PC-9 (cell line): Measurements from ENCODE around the gene KLHL36. TPM values are rescaled to one million over a fixed set of nuclear protein-coding genes. Genes with fewer than 3 reads are reported as not detected.
"Not testable (repeated sequence)": the region's sequence is repeated elsewhere in the genome, so short reads cannot be mapped to it uniquely, and the experiment has no call there.

Source experiments
- BruUV-seq: library from RNA; stranded (reverse); fragments of 400-500 nt; replicated peaks from 2 replicates; lab custom pipeline; 2021; lab: Mats Ljungman, UMichigan
- CTCF ChIA-PET: fragments of 300-600 bp; sonication (Branson Sonifier 250); formaldehyde crosslinking; loops from one replicate; lab custom pipeline; 2022; ENCODE audit warnings: antibody characterized with exemption; lab: Charles Lee
- POLR2A ChIA-PET: fragments of 300-600 bp; sonication (Branson Sonifier 250); formaldehyde crosslinking; loops from one replicate; lab custom pipeline; 2022; ENCODE audit warnings: antibody characterized with exemption; ENCODE audit not compliant: unreplicated experiment; lab: Charles Lee
- DNase-seq, 2 experiments: peaks; one replicate each; pipeline versions ENCODE4 v3.0.0 to v3.0.0-alpha.2; 2015 to 2022; ENCODE audit warnings: mixed read lengths in 1 of 2
- H2AFZ ChIP-seq: fragments of 200-600 bp; sonication (generic); 2 replicates; pipeline ENCODE4 v1.8.1; 2017; ENCODE audit warnings: antibody characterized with exemption
- H3F3A ChIP-seq: fragments of 200-600 bp; sonication (generic); 2 replicates; pipeline ENCODE4 v1.8.1; 2017; ENCODE audit warnings: antibody characterized with exemption, mild to moderate bottlenecking, low read depth; ENCODE audit not compliant: insufficient read depth
- H3K27ac ChIP-seq: fragments of 200-600 bp; sonication (generic); 2 replicates; pipeline ENCODE4 v1.6.1; 2016; ENCODE audit warnings: mixed run types
- H3K27me3 ChIP-seq: fragments of 200-600 bp; sonication (generic); 2 replicates; pipeline ENCODE4 v1.6.1; 2016; ENCODE audit warnings: low read depth, mixed run types; ENCODE audit not compliant: insufficient read depth
- H3K36me3 ChIP-seq: fragments of 200-600 bp; sonication (generic); 2 replicates; pipeline ENCODE4 v1.6.1; 2016; ENCODE audit warnings: low read depth, mixed run types
- H3K4me1 ChIP-seq: fragments of 200-600 bp; sonication (generic); replicated peaks from 2 replicates; pipeline ENCODE4 v1.6.1; 2016; ENCODE audit warnings: mixed run types; ENCODE audit not compliant: insufficient read depth
- H3K4me2 ChIP-seq: fragments of 200-600 bp; sonication (generic); 2 replicates; pipeline ENCODE4 v1.6.1; 2017; ENCODE audit warnings: mixed run types
- H3K4me3 ChIP-seq: fragments of 200-600 bp; sonication (generic); 2 replicates; pipeline ENCODE4 v1.6.1; 2016; ENCODE audit warnings: mixed run types
- H3K79me2 ChIP-seq: fragments of 200-600 bp; sonication (generic); 2 replicates; pipeline ENCODE4 v1.6.1; 2017; ENCODE audit warnings: low read depth, mixed run types
- H3K9me2 ChIP-seq: fragments of 200-600 bp; sonication (generic); 2 replicates; pipeline ENCODE4 v1.8.1; 2017; ENCODE audit warnings: mild to moderate bottlenecking; ENCODE audit not compliant: insufficient read depth
- H3K9me3 ChIP-seq: fragments of 200-600 bp; sonication (generic); 2 replicates; pipeline ENCODE4 v1.8.1; 2016; ENCODE audit warnings: low read depth; ENCODE audit not compliant: insufficient read depth
- H4K20me1 ChIP-seq: fragments of 200-600 bp; sonication (generic); 2 replicates; pipeline ENCODE4 v1.8.1; 2017; ENCODE audit not compliant: insufficient read depth
- EZH2 ChIP-seq: fragments of 200-600 bp; sonication (generic); IDR thresholded peaks from 2 replicates; pipeline ENCODE4 v1.8.0; 2017; ENCODE audit warnings: antibody characterized with exemption, low read depth
- intact Hi-C: fragments of 100-400 bp; cut with micrococcal nuclease; formaldehyde crosslinking; loops from one replicate; pipeline ENCODE4 v1.10.0; 2022; ENCODE audit not compliant: unreplicated experiment
- total RNA-seq: library from RNA; stranded (reverse); gene quantifications from 2 replicates; pipeline ENCODE4 v1.2.3, GENCODE V29; 2021
- TF ChIP-seq, protein P1 (sequence below): fragments of 200-600 bp; sonication (generic); conservative IDR thresholded peaks from 2 replicates; pipeline ENCODE4 v1.6.1; 2017; ENCODE audit warnings: mixed run types, antibody characterized with exemption, mild to moderate bottlenecking, moderate library complexity

The KLHL36 gene
- total RNA-seq, 1 experiment from 2014 or later: 73.8 TPM

DNA sequence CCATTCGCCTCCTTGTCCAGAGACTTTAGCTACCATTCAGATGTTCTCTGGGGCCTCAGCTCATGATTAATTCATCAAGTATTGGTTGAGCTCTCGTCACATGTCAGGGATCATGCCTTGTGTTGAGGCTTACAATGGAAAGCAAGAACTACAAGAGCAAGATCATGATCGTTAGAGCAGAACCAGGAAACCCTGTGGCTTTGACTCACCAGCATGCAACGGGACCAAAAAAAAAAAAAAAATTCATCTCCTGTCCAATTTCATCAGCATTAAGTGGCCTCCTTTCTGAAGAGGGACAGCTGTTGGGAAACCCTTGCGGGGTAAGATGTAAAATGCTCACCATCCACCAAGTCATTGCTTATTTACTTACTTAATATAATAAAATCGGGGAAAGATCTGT lies 39.4 kb downstream of the KLHL36 start:
- Histone ChIP-seq H3K27ac (no peak overlapping the region), H3K36me3 (no peaks in the 10 kb centered on the region), H3K27me3 (no peaks in the 10 kb centered on the region), H3K4me2 (no peak overlapping the region), H4K20me1 (no peaks in the 10 kb centered on the region; the same call in 1 of the 2 replicates), H3K79me2 (no peaks in the 10 kb centered on the region), H3K9me3 (no peaks in the 10 kb centered on the region), H2AFZ (no peak overlapping the region), H3K4me1 (no peaks in the 10 kb centered on the region), H3K9me2 (no peaks in the 10 kb centered on the region), H3K4me3 (no peak overlapping the region), H3F3A (no peaks in the 10 kb centered on the region)
- no peak for DNase-seq
- BruUV-seq: no TSS peak
- intact Hi-C loops: no loop called here
- ChIA-PET POLR2A (no interaction called here), CTCF (no interaction called here)
- TF ChIP-seq EZH2: no peak
- TF ChIP-seq, protein P1, sequence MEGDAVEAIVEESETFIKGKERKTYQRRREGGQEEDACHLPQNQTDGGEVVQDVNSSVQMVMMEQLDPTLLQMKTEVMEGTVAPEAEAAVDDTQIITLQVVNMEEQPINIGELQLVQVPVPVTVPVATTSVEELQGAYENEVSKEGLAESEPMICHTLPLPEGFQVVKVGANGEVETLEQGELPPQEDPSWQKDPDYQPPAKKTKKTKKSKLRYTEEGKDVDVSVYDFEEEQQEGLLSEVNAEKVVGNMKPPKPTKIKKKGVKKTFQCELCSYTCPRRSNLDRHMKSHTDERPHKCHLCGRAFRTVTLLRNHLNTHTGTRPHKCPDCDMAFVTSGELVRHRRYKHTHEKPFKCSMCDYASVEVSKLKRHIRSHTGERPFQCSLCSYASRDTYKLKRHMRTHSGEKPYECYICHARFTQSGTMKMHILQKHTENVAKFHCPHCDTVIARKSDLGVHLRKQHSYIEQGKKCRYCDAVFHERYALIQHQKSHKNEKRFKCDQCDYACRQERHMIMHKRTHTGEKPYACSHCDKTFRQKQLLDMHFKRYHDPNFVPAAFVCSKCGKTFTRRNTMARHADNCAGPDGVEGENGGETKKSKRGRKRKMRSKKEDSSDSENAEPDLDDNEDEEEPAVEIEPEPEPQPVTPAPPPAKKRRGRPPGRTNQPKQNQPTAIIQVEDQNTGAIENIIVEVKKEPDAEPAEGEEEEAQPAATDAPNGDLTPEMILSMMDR: no peak

DNA sequence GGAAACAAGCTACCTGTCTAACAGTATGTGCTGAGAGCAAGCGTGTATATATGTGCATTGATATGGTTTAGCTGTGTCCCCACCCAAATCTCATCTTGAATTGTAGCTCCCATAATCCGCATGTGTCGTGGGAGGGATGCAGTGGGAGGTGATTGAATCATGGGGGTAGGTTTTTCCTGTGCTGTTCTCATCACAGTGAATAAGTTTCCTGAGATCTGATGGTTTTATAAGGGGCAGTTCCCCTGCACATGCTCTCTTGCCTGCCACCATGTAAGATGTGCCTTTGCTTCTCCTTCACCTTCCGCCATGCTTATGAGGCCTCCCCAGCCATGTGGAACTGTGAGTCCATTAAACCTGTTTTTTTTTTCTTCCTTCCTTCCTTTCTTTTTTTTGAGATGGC lies 39.9 kb downstream of the KLHL36 start:
- H3K36me3 ChIP-seq, H3K4me2 ChIP-seq, H4K20me1 ChIP-seq, H3K9me2 ChIP-seq, H3K9me3 ChIP-seq, intact Hi-C loops, H2AFZ ChIP-seq, H3K27me3 ChIP-seq, H3K79me2 ChIP-seq, H3K4me3 ChIP-seq, H3K4me1 ChIP-seq, H3K27ac ChIP-seq, CTCF ChIA-PET, BruUV-seq, H3F3A ChIP-seq, DNase-seq, POLR2A ChIA-PET: not testable (repeated sequence)

DNA sequence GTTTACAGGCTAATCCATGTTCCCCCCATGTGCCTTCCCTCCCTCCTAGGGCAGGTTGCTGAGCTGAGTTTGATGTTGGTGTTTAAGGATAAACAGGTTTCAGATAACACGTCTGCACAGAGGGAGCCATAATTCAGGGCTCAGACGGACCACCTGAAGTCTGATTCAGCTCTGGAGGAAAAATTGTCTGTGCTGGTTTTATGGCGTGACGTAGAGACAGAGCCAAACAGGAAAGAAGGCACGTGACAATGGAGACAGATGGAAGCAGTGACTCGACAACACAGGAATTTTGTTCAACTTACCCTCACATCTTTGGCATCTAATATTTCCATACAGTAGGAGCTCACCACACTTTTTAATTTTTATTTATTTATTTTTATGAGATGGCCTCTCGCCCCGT lies 40.8 kb downstream of the KLHL36 start:
- no peak for TF ChIP-seq EZH2
- TF ChIP-seq, protein P1: no peak
- H3K36me3 ChIP-seq: no peaks in the 10 kb centered on the region
- no peaks in the 10 kb centered on the region for H3K4me1 ChIP-seq
- no TSS peak for BruUV-seq
- H3K9me3 ChIP-seq: no peaks in the 10 kb centered on the region
- H3K79me2 ChIP-seq: no peaks in the 10 kb centered on the region
- no peaks in the 10 kb centered on the region for H3K27me3 ChIP-seq
- no peak overlapping the region for H2AFZ ChIP-seq
- H3K4me2 ChIP-seq: no peak overlapping the region
- H3K9me2 ChIP-seq: no peaks in the 10 kb centered on the region
- POLR2A ChIA-PET: no interaction called here
- no peak overlapping the region for H3K4me3 ChIP-seq
- no peak for DNase-seq
- no peaks in the 10 kb centered on the region; the same call in 1 of the 2 replicates for H4K20me1 ChIP-seq
- no peak overlapping the region for H3K27ac ChIP-seq
- H3F3A ChIP-seq: no peaks in the 10 kb centered on the region
- intact Hi-C loops: no loop called here
- CTCF ChIA-PET: no interaction called here

DNA sequence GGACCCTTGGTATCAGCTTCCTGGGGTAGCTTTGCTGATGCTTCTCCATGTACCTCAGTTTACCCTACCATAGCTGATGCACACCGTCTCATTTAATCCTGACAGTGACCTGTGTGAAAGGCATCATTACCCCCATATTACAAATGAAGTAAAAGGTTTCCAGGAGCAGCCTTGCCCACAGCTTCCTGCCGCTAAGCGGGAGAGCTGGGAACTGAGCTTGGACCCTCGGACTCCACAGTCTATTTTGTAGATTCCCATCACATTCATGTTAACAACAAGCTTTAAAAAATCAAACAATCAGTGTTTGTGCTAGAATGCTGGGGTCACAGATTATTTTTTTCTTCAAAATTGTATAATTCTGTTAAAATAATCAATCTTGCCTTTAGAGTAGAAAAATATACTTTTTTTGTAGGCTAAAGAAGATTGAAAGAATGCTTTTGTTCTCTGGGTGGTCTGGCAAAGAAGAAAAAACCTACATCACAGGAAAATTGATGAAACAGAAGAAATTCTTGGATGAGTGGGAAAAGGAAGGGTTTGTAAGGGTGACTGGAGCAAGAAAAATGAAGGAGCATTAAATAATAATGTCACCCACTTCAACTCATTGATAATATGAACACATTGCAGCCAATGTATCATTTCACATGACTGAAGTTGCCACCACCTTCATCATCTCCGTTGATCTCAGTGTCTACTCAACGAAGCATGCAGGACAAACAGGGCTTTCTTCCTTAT lies 41.9 kb downstream of the KLHL36 start:
- H3F3A ChIP-seq: no peaks in the 10 kb centered on the region
- no peaks in the 10 kb centered on the region for H3K79me2 ChIP-seq
- H3K9me3 ChIP-seq: no peaks in the 10 kb centered on the region
- H4K20me1 ChIP-seq: no peaks in the 10 kb centered on the region; the same call in 1 of the 2 replicates
- TF ChIP-seq EZH2: no peak
- TF ChIP-seq, protein P1: no peak
- H3K27ac ChIP-seq: no peak overlapping the region
- no peak overlapping the region for H3K4me3 ChIP-seq
- H3K4me1 ChIP-seq: no peaks in the 10 kb centered on the region
- CTCF ChIA-PET: no interaction called here
- no peak overlapping the region for H3K4me2 ChIP-seq
- no peaks in the 10 kb centered on the region for H3K27me3 ChIP-seq
- H3K9me2 ChIP-seq: no peaks in the 10 kb centered on the region
- H3K36me3 ChIP-seq: no peaks in the 10 kb centered on the region
- POLR2A ChIA-PET: no interaction called here
- DNase-seq: no peak
- H2AFZ ChIP-seq: no peak overlapping the region
- intact Hi-C loops: no loop called here
- BruUV-seq: no TSS peak
